DND-41 (cell line): Measurements from ENCODE around the gene TMED6.
"Not testable (repeated sequence)": the region's sequence is repeated elsewhere in the genome, so short reads cannot be mapped to it uniquely, and the experiment has no call there.

Experiments used
- ATAC-seq: fragments of 200-7000 bp; cut with Tn5 transposase; 3 replicates; pipeline ENCODE4 v1.9.1; 2021; ENCODE audit warnings: low read depth; ENCODE audit not compliant: insufficient read depth
- DNase-seq: peaks from one replicate; pipeline ENCODE4 v3.0.0-alpha.2; 2020
- H2AFZ ChIP-seq: 2 replicates; pipeline ENCODE4 v1.6.0; 2012; ENCODE audit warnings: low read depth, low read length
- H3K27ac ChIP-seq: 2 replicates; pipeline ENCODE4 v1.5.1; 2012; ENCODE audit warnings: low read length, inconsistent platforms
- H3K27me3 ChIP-seq: fragments of 200-600 bp; sonication (generic); 2 replicates; pipeline ENCODE4 v1.6.0; 2012; ENCODE audit warnings: low read length, mild to moderate bottlenecking, inconsistent platforms; ENCODE audit not compliant: insufficient read depth, poor library complexity
- H3K36me3 ChIP-seq: 2 replicates; pipeline ENCODE4 v1.5.1; 2012; ENCODE audit warnings: low read length, inconsistent platforms; ENCODE audit not compliant: insufficient read depth
- H3K4me1 ChIP-seq: 2 replicates; pipeline ENCODE4 v1.5.1; 2012; ENCODE audit warnings: mild to moderate bottlenecking, low read length; ENCODE audit not compliant: insufficient read depth
- H3K4me2 ChIP-seq: 2 replicates; pipeline ENCODE4 v1.6.0; 2012; ENCODE audit warnings: mild to moderate bottlenecking, moderate library complexity, low read length, inconsistent platforms; ENCODE audit not compliant: insufficient read depth
- H3K4me3 ChIP-seq, 2 experiments: fragments of 200-600 bp in 1 of 2; shearing (Covaris generic) in 1 of 2; 2 replicates each; pipeline ENCODE4 v1.5.1; 2012 to 2016; ENCODE audit warnings: inconsistent platforms in 2 of 2, low read length in 2 of 2, mild to moderate bottlenecking in 2 of 2, low read depth in 1 of 2, moderate library complexity in 1 of 2
- H3K79me2 ChIP-seq: 2 replicates; pipeline ENCODE4 v1.6.0; 2012; ENCODE audit warnings: low read length, inconsistent platforms; ENCODE audit not compliant: insufficient read depth
- H3K9ac ChIP-seq: 2 replicates; pipeline ENCODE4 v1.6.0; 2012; ENCODE audit warnings: low read depth, mild to moderate bottlenecking, inconsistent platforms, low read length, moderate library complexity
- H3K9me3 ChIP-seq: 2 replicates; pipeline ENCODE4 v1.5.1; 2012; ENCODE audit warnings: low read length, moderate library complexity, mild to moderate bottlenecking, inconsistent platforms; ENCODE audit not compliant: insufficient read depth, severe bottlenecking
- H4K20me1 ChIP-seq: 2 replicates; pipeline ENCODE4 v1.6.0; 2012; ENCODE audit warnings: low read length; ENCODE audit not compliant: insufficient read depth
- CTCF ChIP-seq: IDR thresholded peaks from 2 replicates; pipeline ENCODE4 v1.5.1; 2012; ENCODE audit warnings: borderline replicate concordance, low read length, moderate library complexity, mild to moderate bottlenecking; ENCODE audit not compliant: poor library complexity, severe bottlenecking; ENCODE audit errors: extremely low read depth
- EZH2 ChIP-seq: IDR thresholded peaks from 3 replicates; pipeline ENCODE4 v1.6.1; 2012; ENCODE audit warnings: borderline replicate concordance, low read depth, mild to moderate bottlenecking, moderate library complexity, low read length, inconsistent platforms; ENCODE audit not compliant: severe bottlenecking

Gene TMED6

GRCh38 chr16:69301861-69302260, 49.7 kb downstream of the TMED6 start:
- Histone ChIP-seq H2AFZ (no peak overlapping the region), H3K4me2 (no peak overlapping the region), H3K4me1 (no peaks in the 10 kb centered on the region), H3K79me2 (no peaks in the 10 kb centered on the region), H4K20me1 (no peaks in the 10 kb centered on the region), H3K9me3 (no peaks in the 10 kb centered on the region), H3K9ac (no peak overlapping the region), H3K4me3 (no peak overlapping the region), H3K36me3 (peaks cover 26% of the 10 kb centered on the region), H3K27me3 (no peaks in the 10 kb centered on the region), H3K27ac (no peak overlapping the region)
- TF ChIP-seq CTCF (no peak), EZH2 (no peak)
- ATAC-seq (no peak), DNase-seq (no peak)

GRCh38 chr16:69301187-69301586, 50.4 kb downstream of the TMED6 start:
- Histone ChIP-seq H2AFZ (no peak overlapping the region), H3K4me2 (no peak overlapping the region), H3K9me3 (no peaks in the 10 kb centered on the region), H4K20me1 (no peaks in the 10 kb centered on the region), H3K36me3 (peaks cover 26% of the 10 kb centered on the region), H3K79me2 (no peaks in the 10 kb centered on the region), H3K27ac (no peak overlapping the region), H3K9ac (no peak overlapping the region), H3K4me3 (no peak overlapping the region), H3K27me3 (no peaks in the 10 kb centered on the region), H3K4me1 (no peaks in the 10 kb centered on the region)
- DNase-seq (no peak), ATAC-seq (no peak)
- no peak for TF ChIP-seq CTCF
- no peak for TF ChIP-seq EZH2

- Histone ChIP-seq H3K36me3 (peaks cover 26% of the 10 kb centered on the region), H4K20me1 (no peaks in the 10 kb centered on the region), H3K9me3 (no peaks in the 10 kb centered on the region), H3K9ac (no peak overlapping the region), H3K4me3 (no peak overlapping the region), H3K4me2 (no peak overlapping the region), H3K27ac (no peak overlapping the region), H3K4me1 (no peaks in the 10 kb centered on the region), H2AFZ (no peak overlapping the region), H3K27me3 (no peaks in the 10 kb centered on the region), H3K79me2 (no peaks in the 10 kb centered on the region)
- DNase-seq = no peak
- no peak for ATAC-seq
- TF ChIP-seq EZH2 = no peak
- TF ChIP-seq CTCF = no peak
Measured at GRCh38 chr16:69298261-69298660, 53.3 kb downstream of the TMED6 start.

- H3K27me3 ChIP-seq, H3K79me2 ChIP-seq, H3K9me3 ChIP-seq, H2AFZ ChIP-seq, H3K4me2 ChIP-seq, H3K27ac ChIP-seq, H3K4me3 ChIP-seq, ATAC-seq, H3K4me1 ChIP-seq, H4K20me1 ChIP-seq, H3K9ac ChIP-seq, DNase-seq: not testable (repeated sequence)
- peaks cover 22% of the 10 kb centered on the region for H3K36me3 ChIP-seq
Measured at GRCh38 chr16:69296771-69297170, 54.8 kb downstream of the TMED6 start.
